ENCODE results near the gene TSPAN5. TPM values are rescaled to one million over a fixed set of nuclear protein-coding genes. Genes with fewer than 3 reads are reported as not detected.

Gene TSPAN5
- total RNA-seq, 1 donor from 2014 or later, result 21.8 TPM

GRCh38 chr4:98527534-98528269 is 130.7 kb downstream of the TSPAN5 start:
- intact Hi-C loops (cut with micrococcal nuclease), result no loop called here

- intact Hi-C loops (cut with micrococcal nuclease), result no loop called here
Measured at GRCh38 chr4:98524230-98524629, 134.2 kb downstream of the TSPAN5 start.

GRCh38 chr4:98522636-98523395 is 135.6 kb downstream of the TSPAN5 start:
- intact Hi-C loops (cut with micrococcal nuclease), result no loop called here

GRCh38 chr4:98522062-98522461 is 136.3 kb downstream of the TSPAN5 start:
- intact Hi-C loops (cut with micrococcal nuclease), result no loop called here

- intact Hi-C loops (cut with micrococcal nuclease), result no loop called here
Measured at GRCh38 chr4:98521486-98521885, 136.9 kb downstream of the TSPAN5 start.

- intact Hi-C loops (cut with micrococcal nuclease), result no loop called here
Measured at GRCh38 chr4:98519268-98519977, 139.0 kb downstream of the TSPAN5 start.

- intact Hi-C loops (cut with micrococcal nuclease), result no loop called here
Measured at GRCh38 chr4:98518559-98519267, 139.7 kb downstream of the TSPAN5 start.

GRCh38 chr4:98517218-98518021 is 141.0 kb downstream of the TSPAN5 start:
- intact Hi-C loops (cut with micrococcal nuclease), result no loop called here

GRCh38 chr4:98516441-98517217 is 141.8 kb downstream of the TSPAN5 start:
- intact Hi-C loops (cut with micrococcal nuclease), result no loop called here

- intact Hi-C loops (cut with micrococcal nuclease), result no loop called here
Measured at GRCh38 chr4:98516042-98516440, 142.4 kb downstream of the TSPAN5 start.

- intact Hi-C loops (cut with micrococcal nuclease), result no loop called here
Measured at GRCh38 chr4:98515470-98515809, 143.0 kb downstream of the TSPAN5 start.

- intact Hi-C loops (cut with micrococcal nuclease), result no loop called here
Measured at GRCh38 chr4:98514741-98515469, 143.5 kb downstream of the TSPAN5 start.

- intact Hi-C loops (cut with micrococcal nuclease), result no loop called here
Measured at GRCh38 chr4:98512918-98513317, 145.5 kb downstream of the TSPAN5 start.

GRCh38 chr4:98510757-98511517 is 147.5 kb downstream of the TSPAN5 start:
- intact Hi-C loops (cut with micrococcal nuclease), result loop anchor here (2.0 kb wide), 1 partner anchor 152 kb away; no protein-coding TSS in a partner anchor

GRCh38 chr4:98510340-98510739 is 148.1 kb downstream of the TSPAN5 start:
- intact Hi-C loops (cut with micrococcal nuclease), result loop anchor here (2.0 kb wide), 1 partner anchor 152 kb away; no protein-coding TSS in a partner anchor

GRCh38 chr4:98509721-98510120 is 148.7 kb downstream of the TSPAN5 start:
- intact Hi-C loops (cut with micrococcal nuclease), result loop anchor here (2.0 kb wide), 1 partner anchor 153 kb away; no protein-coding TSS in a partner anchor

- intact Hi-C loops (cut with micrococcal nuclease), result no loop called here
Measured at GRCh38 chr4:98508829-98509598, 149.4 kb downstream of the TSPAN5 start.

GRCh38 chr4:98508248-98508647 is 150.2 kb downstream of the TSPAN5 start:
- intact Hi-C loops (cut with micrococcal nuclease), result no loop called here
